H9 (cell line): Measurements from ENCODE around the gene DLK1. TPM values are rescaled to one million over a fixed set of nuclear protein-coding genes. Genes with fewer than 3 reads are reported as not detected.

Experiments
- DNase-seq: peaks from one replicate; pipeline ENCODE4 v3.0.0-alpha.2; 2017
- H2AFZ ChIP-seq: one replicate; pipeline ENCODE4 v1.6.1; 2013; ENCODE audit warnings: mild to moderate bottlenecking, low read length, control low read depth, moderate library complexity
- H2AK5ac ChIP-seq: 2 replicates; pipeline ENCODE4 v1.6.1; 2013; ENCODE audit warnings: low read length, control low read depth, mixed read lengths; ENCODE audit not compliant: insufficient read length
- H2BK120ac ChIP-seq: one replicate; pipeline ENCODE4 v1.6.1; 2013; ENCODE audit warnings: low read depth, mild to moderate bottlenecking, low read length, control low read depth, inconsistent platforms; ENCODE audit not compliant: poor library complexity, severe bottlenecking
- H2BK12ac ChIP-seq: 2 replicates; pipeline ENCODE4 v1.6.1; 2013; ENCODE audit warnings: low read length, control low read depth, mixed read lengths, low read depth; ENCODE audit not compliant: insufficient read length
- H2BK15ac ChIP-seq: 2 replicates; pipeline ENCODE4 v1.6.1; 2013; ENCODE audit warnings: low read depth, low read length, control low read depth
- H2BK20ac ChIP-seq: one replicate; pipeline ENCODE4 v1.6.1; 2013; ENCODE audit warnings: low read depth, mild to moderate bottlenecking, low read length, control low read depth, inconsistent platforms; ENCODE audit not compliant: poor library complexity, severe bottlenecking
- H2BK5ac ChIP-seq: 2 replicates; pipeline ENCODE4 v1.6.1; 2013; ENCODE audit warnings: low read length, control low read depth, mixed read lengths; ENCODE audit not compliant: insufficient read length
- H3K14ac ChIP-seq: 2 replicates; pipeline ENCODE4 v1.6.1; 2013; ENCODE audit warnings: low read length, control low read depth; ENCODE audit not compliant: insufficient read depth
- H3K18ac ChIP-seq: 2 replicates; pipeline ENCODE4 v1.6.1; 2013; ENCODE audit warnings: low read depth, mild to moderate bottlenecking, mixed read lengths, low read length, control low read depth; ENCODE audit not compliant: insufficient read length
- H3K23ac ChIP-seq: 2 replicates; pipeline ENCODE4 v1.6.1; 2013; ENCODE audit warnings: low read length, control low read depth, mixed read lengths, low read depth; ENCODE audit not compliant: insufficient read length
- H3K23me2 ChIP-seq: 2 replicates; pipeline ENCODE4 v1.6.1; 2013; ENCODE audit warnings: low read depth, mild to moderate bottlenecking, mixed read lengths, low read length, control low read depth; ENCODE audit not compliant: insufficient read length, poor library complexity, severe bottlenecking
- H3K27ac ChIP-seq: 2 replicates; pipeline ENCODE4 v1.5.1; 2013; ENCODE audit warnings: low read length, control low read depth, mixed read lengths, low read depth; ENCODE audit not compliant: insufficient read length
- H3K27me3 ChIP-seq: 2 replicates; pipeline ENCODE4 v1.6.1; 2013; ENCODE audit warnings: low read length, control low read depth, inconsistent platforms; ENCODE audit not compliant: insufficient read depth
- H3K4ac ChIP-seq: 2 replicates; pipeline ENCODE4 v1.6.1; 2013; ENCODE audit warnings: low read depth, mild to moderate bottlenecking, control low read depth, inconsistent platforms, low read length, moderate library complexity
- H3K4me1 ChIP-seq: 2 replicates; pipeline ENCODE4 v1.6.1; 2013; ENCODE audit warnings: low read length, control low read depth, inconsistent platforms; ENCODE audit not compliant: insufficient read depth
- H3K4me2 ChIP-seq: 2 replicates; pipeline ENCODE4 v1.6.1; 2013; ENCODE audit warnings: low read length, control low read depth, mixed read lengths; ENCODE audit not compliant: insufficient read length, insufficient read depth
- H3K56ac ChIP-seq: 2 replicates; pipeline ENCODE4 v1.6.1; 2013; ENCODE audit warnings: low read depth, mild to moderate bottlenecking, mixed read lengths, low read length, control low read depth; ENCODE audit not compliant: insufficient read length
- H3K79me1 ChIP-seq: 2 replicates; pipeline ENCODE4 v1.6.1; 2013; ENCODE audit warnings: low read depth, mild to moderate bottlenecking, moderate library complexity, low read length, control low read depth, inconsistent platforms; ENCODE audit not compliant: insufficient read depth, poor library complexity, severe bottlenecking
- H3K79me2 ChIP-seq: 2 replicates; pipeline ENCODE4 v1.6.1; 2013; ENCODE audit warnings: low read length, control low read depth, inconsistent platforms; ENCODE audit not compliant: insufficient read depth
- H3K9ac ChIP-seq: 2 replicates; pipeline ENCODE4 v1.6.1; 2013; ENCODE audit warnings: low read length, control low read depth, mixed read lengths; ENCODE audit not compliant: insufficient read length; ENCODE audit errors: extremely low read depth
- H3K9me3 ChIP-seq: one replicate; pipeline ENCODE4 v1.6.1; 2013; ENCODE audit warnings: low read depth, low read length, inconsistent platforms; ENCODE audit not compliant: control insufficient read depth
- H3T11ph ChIP-seq: one replicate; pipeline ENCODE4 v1.6.1; 2013; ENCODE audit warnings: mild to moderate bottlenecking, low read length, control low read depth, inconsistent platforms
- H4K20me1 ChIP-seq: one replicate; pipeline ENCODE4 v1.6.1; 2013; ENCODE audit not compliant: control insufficient read depth, insufficient read length, insufficient read depth
- H4K5ac ChIP-seq: 2 replicates; pipeline ENCODE4 v1.6.1; 2013; ENCODE audit warnings: low read depth, mild to moderate bottlenecking, mixed read lengths, low read length, control low read depth; ENCODE audit not compliant: insufficient read length
- H4K8ac ChIP-seq: replicated peaks from 2 replicates; pipeline ENCODE4 v1.6.1; 2013; ENCODE audit warnings: low read length, control low read depth, mixed read lengths, low read depth; ENCODE audit not compliant: insufficient read length
- H4K91ac ChIP-seq: 2 replicates; pipeline ENCODE4 v1.6.1; 2013; ENCODE audit warnings: low read depth, mild to moderate bottlenecking, moderate library complexity, mixed read lengths, low read length, control low read depth; ENCODE audit not compliant: insufficient read length
- H3K27ac Mint-ChIP-seq, 3 experiments: 2 replicates in 2 of 3; 3 replicates in 1 of 3; pipeline ENCODE4 v1.8.0; 2020 to 2021; ENCODE audit warnings: mixed read lengths in 3 of 3, mild to moderate bottlenecking in 1 of 3, moderate library complexity in 1 of 3
- H3K27me3 Mint-ChIP-seq: 2 replicates; pipeline ENCODE4 v1.8.0; 2021; ENCODE audit warnings: low read depth, mild to moderate bottlenecking, moderate library complexity, mixed read lengths
- H3K36me3 Mint-ChIP-seq, 3 experiments: 2 replicates in 2 of 3; 3 replicates in 1 of 3; pipeline ENCODE4 v1.8.0; 2020 to 2021; ENCODE audit warnings: low read depth in 3 of 3, mixed read lengths in 3 of 3; ENCODE audit not compliant: insufficient read depth in 1 of 3
- H3K4me1 Mint-ChIP-seq, 2 experiments: 2 replicates each; pipeline ENCODE4 v1.8.0; 2020; ENCODE audit warnings: mixed read lengths in 2 of 2
- H3K4me3 Mint-ChIP-seq, 2 experiments: 2 replicates in 1 of 2; 3 replicates in 1 of 2; pipeline ENCODE4 v1.8.0; 2020 to 2021; ENCODE audit warnings: mild to moderate bottlenecking in 2 of 2, mixed read lengths in 2 of 2, moderate library complexity in 1 of 2
- H3K9me3 Mint-ChIP-seq, 2 experiments: 2 replicates in 1 of 2; 3 replicates in 1 of 2; pipeline ENCODE4 v1.8.0; 2020; ENCODE audit warnings: mild to moderate bottlenecking in 2 of 2, mixed read lengths in 2 of 2, moderate library complexity in 1 of 2
- CTCF ChIP-seq: fragments of 200-600 bp; sonication (generic); conservative IDR thresholded peaks from 3 replicates; pipeline ENCODE4 v1.8.0; 2021; ENCODE audit warnings: antibody characterized with exemption, mild to moderate bottlenecking
- WGBS: extraction: QIAGEN DNeasy Blood & Tissue Kit; methylation state at CpG from one replicate; pipeline ENCODE4 v1.1.7; 2013; ENCODE audit warnings: missing lambda C conversion rate, low lambda C conversion rate, mixed read lengths; ENCODE audit not compliant: insufficient read length; ENCODE audit errors: extremely low coverage; 5-methylcytosine and 5-hydroxymethylcytosine counted together
- total RNA-seq: library from RNA; stranded (reverse); gene quantifications from 2 replicates; pipeline ENCODE4 v1.2.1, GENCODE V29; 2021

Gene DLK1
- total RNA-seq, 1 experiment from 2014 or later: 2.8 TPM

- Histone ChIP-seq H2BK12ac (no peak overlapping the region), H2AK5ac (no peak overlapping the region), H3K18ac (no peak overlapping the region), H3K4ac (no peak overlapping the region), H4K8ac (no peak overlapping the region), H3K56ac (no peak overlapping the region), H3K79me2 (no peaks in the 10 kb centered on the region), H3K4me2 (no peak overlapping the region), H3K23ac (no peak overlapping the region), H3K79me1 (no peaks in the 10 kb centered on the region), H3K27ac (no peak overlapping the region), H4K20me1 (peaks cover 2% of the 10 kb centered on the region), H2BK120ac (no peak overlapping the region), H3K14ac (no peak overlapping the region), H2BK15ac (no peak overlapping the region), H3T11ph (no peak overlapping the region), H4K5ac (no peak overlapping the region), H2BK20ac (no peak overlapping the region), H3K4me1 (no peaks in the 10 kb centered on the region), H3K23me2 (no peaks in the 10 kb centered on the region), H4K91ac (no peak overlapping the region), H3K9me3 (no peaks in the 10 kb centered on the region), H3K9ac (no peak overlapping the region), H2AFZ (no peak overlapping the region), H3K27me3 (no peaks in the 10 kb centered on the region), H2BK5ac (no peak overlapping the region)
- peaks cover 14 to 22% of the 10 kb centered on the region in 2 experiments for H3K4me1 Mint-ChIP-seq
- no peak overlapping the region for H3K4me3 Mint-ChIP-seq
- no peak for TF ChIP-seq CTCF
- no CpG with 5 or more reads among the region's 11 CpGs for WGBS
- no peak for DNase-seq
- no peak overlapping the region for H3K27ac Mint-ChIP-seq
- H3K9me3 Mint-ChIP-seq: peaks cover 0 to 3% of the 10 kb centered on the region in 2 experiments; a peak in 2 of 5 replicates
- H3K27me3 Mint-ChIP-seq: peaks cover 15% of the 10 kb centered on the region
- no peaks in the 10 kb centered on the region; a peak in 1 of 7 replicates for H3K36me3 Mint-ChIP-seq
Observed at GRCh38 chr14:100696590-100696989, 30.1 kb upstream of the DLK1 start.
